AG04449 (cell line): ENCODE measurements around the gene SGO2.

Experiments
- CTCF ChIA-PET: fragments of 350-600 bp; formaldehyde crosslinking; extraction: SDS; loops from one replicate; lab custom pipeline; 2021; ENCODE audit warnings: antibody characterized with exemption; lab: Yijun Ruan, JAX
- POLR2A ChIA-PET: fragments of 400-600, 350-600 bp; formaldehyde crosslinking; extraction: SDS; loops from one replicate; lab custom pipeline; 2020; ENCODE audit warnings: antibody characterized with exemption, inconsistent platforms; lab: Yijun Ruan, JAX
- DNase-seq: peaks from one replicate; pipeline ENCODE4 v3.0.0-alpha.2; 2010; ENCODE audit warnings: low read depth, low spot score
- H3K4me3 ChIP-seq: 2 replicates; pipeline ENCODE4 v1.5.1; 2011; ENCODE audit warnings: low read depth, mild to moderate bottlenecking, control low read depth, low read length
- CTCF ChIP-seq: IDR thresholded peaks from one replicate; pipeline ENCODE4 v1.5.1; 2011; ENCODE audit warnings: mild to moderate bottlenecking, moderate library complexity, low read length, control low read depth, inconsistent platforms; ENCODE audit not compliant: insufficient read depth; ENCODE audit errors: missing control alignments

Gene SGO2

GRCh38 chr2:200567932-200568331 is 41.9 kb downstream of the SGO2 start:
- no peak overlapping the region for H3K4me3 ChIP-seq
- DNase-seq, result no peak
- POLR2A ChIA-PET, result no interaction called here
- TF ChIP-seq CTCF, result no peak
- CTCF ChIA-PET, result interaction anchor here (1.0 to 4.1 kb wide), 4 partner anchors 8 to 136 kb away, joined by 3 to 16 read pairs (median 4); partner anchors contain the start of gene AOX1

GRCh38 chr2:200575957-200576356 is 50.0 kb downstream of the SGO2 start:
- H3K4me3 ChIP-seq, result no peak overlapping the region
- DNase-seq, result no peak
- POLR2A ChIA-PET, result no interaction called here
- CTCF ChIA-PET, result interaction anchor here (0.8 to 1.9 kb wide), 20 partner anchors 8 to 602 kb away, joined by 3 to 38 read pairs (median 4); partner anchors contain the start of gene AOX1
- TF ChIP-seq CTCF, result peak; percentile 3

GRCh38 chr2:200577027-200577426 is 51.0 kb downstream of the SGO2 start:
- POLR2A ChIA-PET, result no interaction called here

GRCh38 chr2:200578778-200579177 is 52.8 kb downstream of the SGO2 start:
- no peak for DNase-seq
- no peak overlapping the region for H3K4me3 ChIP-seq
- ChIA-PET POLR2A (no interaction called here), CTCF (interaction anchor here (0.7 to 5.0 kb wide), 18 partner anchors 8 to 605 kb away, joined by 3 to 73 read pairs (median 4); no protein-coding TSS in a partner anchor)
- TF ChIP-seq CTCF, result peak; percentile 44

More at GRCh38 chr2:200577027-200577426, 51.0 kb downstream of the SGO2 start:
- no peak for DNase-seq
- no peak for TF ChIP-seq CTCF
- CTCF ChIA-PET, result interaction anchor here (1.1 to 1.9 kb wide), 6 partner anchors 10 to 603 kb away, joined by 4 to 38 read pairs (median 8); partner anchors contain the start of gene AOX1
- H3K4me3 ChIP-seq, result no peak overlapping the region

GRCh38 chr2:200584639-200585038 is 58.6 kb downstream of the SGO2 start:
- POLR2A ChIA-PET, result no interaction called here
- DNase-seq, result no peak
- no peak overlapping the region for H3K4me3 ChIP-seq
- CTCF ChIA-PET, result interaction anchor here (1.3 to 6.9 kb wide), 5 partner anchors 8 to 147 kb away, joined by 3 to 78 read pairs (median 7); no protein-coding TSS in a partner anchor
- TF ChIP-seq CTCF, result no peak

GRCh38 chr2:200585340-200585729 is 59.3 kb downstream of the SGO2 start:
- peak overlapping the region; percentile 63 for H3K4me3 ChIP-seq
- ChIA-PET CTCF (interaction anchor here (0.9 to 6.9 kb wide), 16 partner anchors 9 to 611 kb away, joined by 3 to 78 read pairs (median 4); no protein-coding TSS in a partner anchor), POLR2A (no interaction called here)
- DNase-seq, result no peak
- TF ChIP-seq CTCF, result no peak
